ENCODE measurements around the gene PPFIBP2. TPM values are rescaled to one million over a fixed set of nuclear protein-coding genes. Genes with fewer than 3 reads are reported as not detected.

The PPFIBP2 gene
- total and polyA plus RNA-seq, 10 of the 15 experiments (the other 5 are each of a cell fraction or from before 2014, with no cell fraction given) = 17.3 to 56.3 (median 39.2) TPM

GRCh38 chr11:7520981-7521487 is 7.2 kb downstream of the PPFIBP2 start (continued):
- TF ChIP-seq IKZF1 (conservative IDR thresholded peaks at IDR 0.05) (peak; percentile 91), BHLHE40 (IDR thresholded peaks at IDR 0.05; ENCODE audit: borderline replicate concordance in 1 of 2, low read depth in 2 of 2, low read length in 1 of 2) (no peak), JUNB (IDR thresholded peaks at IDR 0.05) (peak; percentile 67), WRNIP1 (IDR thresholded peaks at IDR 0.05; ENCODE audit: borderline replicate concordance, low read depth, low read length) (no peak), KAT2A (conservative IDR thresholded peaks at IDR 0.05; ENCODE audit: control insufficient read depth, low read depth, low read length) (no peak), MEF2B (IDR thresholded peaks at IDR 0.05; ENCODE audit: partially characterized antibody, poor library complexity, severe bottlenecking) (peak; percentile 24), ATF3 (IDR thresholded peaks at IDR 0.05; ENCODE audit: borderline replicate concordance, extremely low read depth, low read depth, low read length) (no peak), MTA2 (IDR thresholded peaks at IDR 0.05; ENCODE audit: low read depth) (peak; percentile 82), ZBED1 (IDR thresholded peaks at IDR 0.05; ENCODE audit: borderline replicate concordance) (peak; percentile 48; the same call in 1 of the 2 replicates), IRF3 (IDR thresholded peaks at IDR 0.05) (no peak), SUZ12 (IDR thresholded peaks at IDR 0.05; ENCODE audit: unreplicated experiment) (no peak), POU2F2 (IDR thresholded peaks at IDR 0.05; ENCODE audit: borderline replicate concordance, low read depth, low read length) (peak; percentile 96), RCOR1 (conservative IDR thresholded peaks at IDR 0.05; ENCODE audit: low read depth, low read length) (no peak), EGR1 (IDR thresholded peaks at IDR 0.05; ENCODE audit: borderline replicate concordance in 1 of 2, low read depth in 2 of 2, low read length in 2 of 2) (no peak), ZSCAN29 (IDR thresholded peaks at IDR 0.05) (no peak), EP300 (IDR thresholded peaks at IDR 0.05; ENCODE audit: borderline replicate concordance in 1 of 2, control insufficient read depth in 1 of 2, low read depth in 2 of 2, low read length in 2 of 2) (peak in 1 of 2 experiments; percentile 70; a peak in 1 of 4 replicates), CBX5 (IDR thresholded peaks at IDR 0.05; ENCODE audit: low read depth) (no peak), IRF5 (IDR thresholded peaks at IDR 0.05; ENCODE audit: borderline replicate concordance) (no peak), E2F8 (IDR thresholded peaks at IDR 0.05; ENCODE audit: low read depth, partially characterized antibody) (no peak), E2F4 (IDR thresholded peaks at IDR 0.05; ENCODE audit: low read depth, low read length) (no peak), MYB (IDR thresholded peaks at IDR 0.05; ENCODE audit: borderline replicate concordance, low read depth, low read length) (no peak), SP1 (IDR thresholded peaks at IDR 0.05; ENCODE audit: low read depth, low read length) (no peak), ASH2L (IDR thresholded peaks at IDR 0.05; ENCODE audit: borderline replicate concordance, low read depth) (peak; percentile 91; the same call in 1 of the 2 replicates)

Data from GM12878 (cell line).